PC-3 (cell line): Measurements from ENCODE around the gene MINDY3. TPM values are rescaled to one million over a fixed set of nuclear protein-coding genes. Genes with fewer than 3 reads are reported as not detected.

Experiments
- ATAC-seq: fragments of 200-7000 bp; cut with Tn5 transposase; 2 replicates; pipeline ENCODE4 v1.9.1; 2020; ENCODE audit warnings: mild to moderate bottlenecking, moderate library complexity
- BruUV-seq: library from RNA; stranded (reverse); fragments of 400-500 nt; replicated peaks from 2 replicates; lab custom pipeline; 2021; lab: Mats Ljungman, UMichigan
- CTCF ChIA-PET: fragments of 300-600 bp; sonication (Branson Sonifier 250); formaldehyde crosslinking; loops from one replicate; lab custom pipeline; 2022; ENCODE audit warnings: antibody characterized with exemption; lab: Charles Lee
- POLR2A ChIA-PET: fragments of 300-600 bp; sonication (Branson Sonifier 250); formaldehyde crosslinking; loops from one replicate; lab custom pipeline; 2022; ENCODE audit warnings: antibody characterized with exemption; ENCODE audit not compliant: unreplicated experiment; lab: Charles Lee
- DNase-seq: peaks from one replicate; pipeline ENCODE4 v3.0.0-alpha.2; 2015
- H2AFZ ChIP-seq: fragments of 300-600 bp; sonication (generic); 2 replicates; pipeline ENCODE4 v1.6.0; 2016; ENCODE audit warnings: antibody characterized with exemption, low read length
- H3F3A ChIP-seq: fragments of 300-600 bp; sonication (generic); one replicate; pipeline ENCODE4 v1.6.0; 2017; ENCODE audit warnings: antibody characterized with exemption, low read length, control low read depth, mild to moderate bottlenecking; ENCODE audit not compliant: unreplicated experiment
- H3K27ac ChIP-seq: fragments of 300-600 bp; sonication (generic); 2 replicates; pipeline ENCODE4 v1.5.1; 2016; ENCODE audit warnings: mild to moderate bottlenecking, low read length
- H3K27me3 ChIP-seq: fragments of 300-600 bp; sonication (generic); 2 replicates; pipeline ENCODE4 v1.6.1; 2016; ENCODE audit warnings: low read length, mixed read lengths
- H3K36me3 ChIP-seq: fragments of 300-600 bp; sonication (generic); 2 replicates; pipeline ENCODE4 v1.6.1; 2016; ENCODE audit warnings: low read depth, mixed run types, low read length, mixed read lengths
- H3K4me1 ChIP-seq: fragments of 300-600 bp; sonication (generic); 2 replicates; pipeline ENCODE4 v1.5.1; 2016; ENCODE audit warnings: low read length; ENCODE audit not compliant: insufficient read depth
- H3K4me2 ChIP-seq: fragments of 300-600 bp; sonication (generic); 2 replicates; pipeline ENCODE4 v1.6.0; 2016; ENCODE audit warnings: low read length
- H3K4me3 ChIP-seq: fragments of 300-600 bp; sonication (generic); 2 replicates; pipeline ENCODE4 v1.5.1; 2016; ENCODE audit warnings: mild to moderate bottlenecking, low read length, mixed read lengths
- H3K79me2 ChIP-seq: fragments of 300-600 bp; sonication (generic); 2 replicates; pipeline ENCODE4 v1.6.1; 2017; ENCODE audit warnings: low read length, mixed read lengths
- H3K9ac ChIP-seq: fragments of 300-600 bp; sonication (generic); 2 replicates; pipeline ENCODE4 v1.6.0; 2016; ENCODE audit warnings: mild to moderate bottlenecking, low read length
- H3K9me2 ChIP-seq: fragments of 300-600 bp; sonication (generic); replicated peaks from 2 replicates; pipeline ENCODE4 v1.6.1; 2016; ENCODE audit warnings: mixed run types, low read length, mixed read lengths
- H3K9me3 ChIP-seq: fragments of 300-600 bp; sonication (generic); 2 replicates; pipeline ENCODE4 v1.6.1; 2016; ENCODE audit warnings: low read length, mixed read lengths
- H4K20me1 ChIP-seq: fragments of 300-600 bp; sonication (generic); 2 replicates; pipeline ENCODE4 v1.6.1; 2016; ENCODE audit warnings: low read length, mixed read lengths
- CTCF ChIP-seq: fragments of 300-600 bp; sonication (generic); conservative IDR thresholded peaks from 2 replicates; pipeline ENCODE4 v1.5.1; 2017; ENCODE audit warnings: antibody characterized with exemption, low read depth, mild to moderate bottlenecking, low read length
- EZH2 ChIP-seq: fragments of 300-600 bp; sonication (generic); IDR thresholded peaks from one replicate; pipeline ENCODE4 v1.6.1; 2017; ENCODE audit warnings: antibody characterized with exemption, mild to moderate bottlenecking, low read length; ENCODE audit not compliant: unreplicated experiment
- EZH2phosphoT487 ChIP-seq: fragments of 300-600 bp; sonication (generic); IDR thresholded peaks from 2 replicates; pipeline ENCODE4 v1.6.1; 2018; ENCODE audit warnings: mild to moderate bottlenecking, antibody characterized with exemption, low read length, borderline replicate concordance
- intact Hi-C: fragments of 100-400 bp; cut with micrococcal nuclease; formaldehyde crosslinking; loops from 2 replicates; pipeline ENCODE4 v1.9.0; 2023
- total RNA-seq: library from RNA; depleted of rRNA; stranded (reverse); fragments of >200 nt; gene quantifications from 2 replicates; pipeline ENCODE4 v1.2.3, GENCODE V29; 2014

MINDY3 gene
- total RNA-seq, 1 experiment from 2014 or later, result 9.5 TPM

- Histone ChIP-seq H3K9me2 (no peaks in the 10 kb centered on the region), H3K4me3 (no peak overlapping the region), H3K27me3 (no peaks in the 10 kb centered on the region), H3K36me3 (no peaks in the 10 kb centered on the region; the same call in 1 of the 2 replicates), H3K4me1 (peaks cover 14% of the 10 kb centered on the region), H2AFZ (no peak overlapping the region), H4K20me1 (no peaks in the 10 kb centered on the region), H3K27ac (peak overlapping the region; percentile 52), H3F3A (no peaks in the 10 kb centered on the region), H3K9me3 (no peaks in the 10 kb centered on the region), H3K4me2 (0 out of 2 replicates have a peak overlapping the region, but pooled peaks have one; percentile 24), H3K79me2 (no peaks in the 10 kb centered on the region), H3K9ac (no peak overlapping the region)
- no TSS peak for BruUV-seq
- POLR2A ChIA-PET, result no interaction called here
- intact Hi-C loops, result loop anchor here (2.0 kb wide), 1 partner anchor 15 kb away; no protein-coding TSS in a partner anchor
- no peak for DNase-seq
- CTCF ChIA-PET, result no interaction called here
- no peak for ATAC-seq
- TF ChIP-seq CTCF (no peak), EZH2phosphoT487 (no peak), EZH2 (no peak)
These were observed 63.0 kb downstream of the MINDY3 start for GRCh38 chr10:15797346-15797745.

GRCh38 chr10:15796762-15797161, 63.5 kb downstream of the MINDY3 start:
- BruUV-seq, result no TSS peak
- ChIA-PET CTCF (no interaction called here), POLR2A (no interaction called here)
- no peak overlapping the region for H3K9ac ChIP-seq
- TF ChIP-seq EZH2, result no peak
- no peak for TF ChIP-seq EZH2phosphoT487
- no peak for TF ChIP-seq CTCF
- H3K4me1 ChIP-seq, result peaks cover 14% of the 10 kb centered on the region
- H3K4me3 ChIP-seq, result no peak overlapping the region
- H3K27me3 ChIP-seq, result no peaks in the 10 kb centered on the region
- H3K36me3 ChIP-seq, result no peaks in the 10 kb centered on the region; the same call in 1 of the 2 replicates
- H2AFZ ChIP-seq, result no peak overlapping the region
- peak; percentile 12 for DNase-seq
- peak overlapping the region; percentile 54 for H3K27ac ChIP-seq
- H3K79me2 ChIP-seq, result no peaks in the 10 kb centered on the region
- H4K20me1 ChIP-seq, result no peaks in the 10 kb centered on the region
- H3K9me3 ChIP-seq, result no peaks in the 10 kb centered on the region
- intact Hi-C loops, result loop anchor here (2.0 kb wide), 1 partner anchor 16 kb away; no protein-coding TSS in a partner anchor
- peak; percentile 33; the same call in 1 of the 2 replicates for ATAC-seq
- no peaks in the 10 kb centered on the region for H3K9me2 ChIP-seq
- H3F3A ChIP-seq, result no peaks in the 10 kb centered on the region
- H3K4me2 ChIP-seq, result 0 out of 2 replicates have a peak overlapping the region, but pooled peaks have one; percentile 24

- Histone ChIP-seq H3K4me1 (peaks cover 14% of the 10 kb centered on the region), H2AFZ (no peak overlapping the region), H4K20me1 (no peaks in the 10 kb centered on the region), H3K36me3 (no peaks in the 10 kb centered on the region), H3K9me3 (no peaks in the 10 kb centered on the region), H3K4me3 (no peak overlapping the region), H3K27ac (peak overlapping the region; percentile 54), H3K9me2 (no peaks in the 10 kb centered on the region), H3K27me3 (no peaks in the 10 kb centered on the region), H3K79me2 (no peaks in the 10 kb centered on the region), H3K9ac (no peak overlapping the region), H3F3A (no peaks in the 10 kb centered on the region), H3K4me2 (0 out of 2 replicates have a peak overlapping the region, but pooled peaks have one; percentile 24)
- DNase-seq (no peak), ATAC-seq (no peak)
- POLR2A ChIA-PET, result interaction anchor here (0.6 kb wide), 1 partner anchor 17 kb away, joined by 3 read pairs; no protein-coding TSS in a partner anchor
- no peak for TF ChIP-seq EZH2phosphoT487
- TF ChIP-seq CTCF, result no peak
- no peak for TF ChIP-seq EZH2
- CTCF ChIA-PET, result no interaction called here
- intact Hi-C loops, result loop anchor here (2.0 kb wide), 1 partner anchor 17 kb away; no protein-coding TSS in a partner anchor
- BruUV-seq, result no TSS peak
These were observed 64.1 kb downstream of the MINDY3 start for GRCh38 chr10:15796098-15796759.
